Natural killer cell (primary cell): ENCODE measurements around the gene MTA2. TPM values are rescaled to one million over a fixed set of nuclear protein-coding genes. Genes with fewer than 3 reads are reported as not detected.
"Not testable (repeated sequence)": the region's sequence is repeated elsewhere in the genome, so short reads cannot be mapped to it uniquely, and the experiment has no call there.

ENCODE experiments used
- ATAC-seq, 3 donors: fragments of 150-1000 bp in 2 of 3; fragments of 200-7000 bp in 1 of 3; cut with Tn5 transposase; 1 replicate in 1 of 3; 2 replicates in 2 of 3; pipeline ENCODE4 v1.10.0; 2021; ENCODE audit warnings: mild to moderate bottlenecking in 2 of 3, moderate library complexity in 2 of 3
- DNase-seq, 2 donors: peaks; one replicate each; pipeline versions ENCODE4 v3.0.0 to v3.0.0-alpha.2; 2013 to 2021; ENCODE audit warnings: mixed read lengths in 1 of 2
- H3K27ac ChIP-seq: one replicate; pipeline ENCODE4 v1.5.1; 2013; ENCODE audit warnings: mild to moderate bottlenecking, low read length
- H3K27me3 ChIP-seq: one replicate; pipeline ENCODE4 v1.6.1; 2013; ENCODE audit warnings: low read length; ENCODE audit not compliant: control insufficient read depth, insufficient read depth
- H3K36me3 ChIP-seq: one replicate; pipeline ENCODE4 v1.6.1; 2013; ENCODE audit warnings: low read length; ENCODE audit not compliant: control insufficient read depth, insufficient read depth
- H3K4me1 ChIP-seq: one replicate; pipeline ENCODE4 v1.6.1; 2013; ENCODE audit warnings: low read length; ENCODE audit not compliant: control insufficient read depth, insufficient read depth
- H3K4me3 ChIP-seq: one replicate; pipeline ENCODE4 v1.5.1; 2013; ENCODE audit warnings: low read length
- H3K9me3 ChIP-seq: one replicate; pipeline ENCODE4 v1.6.1; 2013; ENCODE audit warnings: low read length; ENCODE audit not compliant: control insufficient read depth, insufficient read depth
- H3K27ac Mint-ChIP-seq, 2 donors: one replicate each; pipeline ENCODE4 v1.8.0; 2022; ENCODE audit warnings: mild to moderate bottlenecking in 2 of 2, mixed read lengths in 2 of 2, moderate library complexity in 1 of 2
- H3K27me3 Mint-ChIP-seq, 2 donors: one replicate each; pipeline ENCODE4 v1.8.0; 2022; ENCODE audit warnings: low read depth in 2 of 2, mixed read lengths in 2 of 2
- H3K36me3 Mint-ChIP-seq: one replicate; pipeline ENCODE4 v1.8.0; 2022; ENCODE audit warnings: mixed read lengths
- H3K4me1 Mint-ChIP-seq, 2 donors: one replicate each; pipeline ENCODE4 v1.8.0; 2022; ENCODE audit warnings: mixed read lengths in 2 of 2
- H3K4me3 Mint-ChIP-seq: one replicate; pipeline ENCODE4 v1.8.0; 2022; ENCODE audit warnings: mild to moderate bottlenecking, moderate library complexity, mixed read lengths
- H3K9me3 Mint-ChIP-seq, 2 donors: one replicate each; pipeline ENCODE4 v1.8.0; 2022; ENCODE audit warnings: mixed read lengths in 2 of 2
- whole genome bisulfite sequencing: methylation state at CpG from one replicate; pipeline ENCODE4 v1.1.7; 2013; ENCODE audit warnings: missing lambda C conversion rate; ENCODE audit not compliant: insufficient coverage; 5-methylcytosine and 5-hydroxymethylcytosine counted together
- intact Hi-C: fragments of 100-400 bp; cut with micrococcal nuclease; formaldehyde crosslinking; loops from one replicate; pipeline ENCODE4 v1.14.2; 2022
- total RNA-seq, 4 donors: library from RNA; stranded (reverse); fragments of 120-200 nt in 1 of 4; gene quantifications; one replicate each; pipeline versions ENCODE4 v1.2.3 to v1.2.4, GENCODE V29; 2013 to 2022
- TF ChIP-seq, protein P1 (sequence below): fragments of 200-600 bp; IDR thresholded peaks from one replicate; pipeline ENCODE4 v1.8.0; 2022; ENCODE audit warnings: antibody characterized with exemption

MTA2 gene
- total RNA-seq = 100 to 1,000 TPM; 254 to 305 (median 259) TPM
- 157 TPM for total RNA-seq (2013)

GRCh38 chr11:62601372-62602140, at the start of gene MTA2:
Gene MTA2 (minus strand): TSS chr11:62601865. CDS start chr11:62601450, 415 bp downstream.
- Mint-ChIP-seq H3K4me3 (peak within 1 kb of the TSS; percentile 97), H3K27ac (peak within 1 kb of the TSS; percentile 93 to 96), H3K4me1 (peaks cover 48 to 59% of the 10 kb centered on the region in 2 donors), H3K36me3 (no peaks in the 10 kb centered on the region), H3K27me3 (no peaks in the 10 kb centered on the region), H3K9me3 (no peaks in the 10 kb centered on the region)
- H3K36me3 ChIP-seq = peaks cover 36% of the 10 kb centered on the region
- TF ChIP-seq, protein P1, sequence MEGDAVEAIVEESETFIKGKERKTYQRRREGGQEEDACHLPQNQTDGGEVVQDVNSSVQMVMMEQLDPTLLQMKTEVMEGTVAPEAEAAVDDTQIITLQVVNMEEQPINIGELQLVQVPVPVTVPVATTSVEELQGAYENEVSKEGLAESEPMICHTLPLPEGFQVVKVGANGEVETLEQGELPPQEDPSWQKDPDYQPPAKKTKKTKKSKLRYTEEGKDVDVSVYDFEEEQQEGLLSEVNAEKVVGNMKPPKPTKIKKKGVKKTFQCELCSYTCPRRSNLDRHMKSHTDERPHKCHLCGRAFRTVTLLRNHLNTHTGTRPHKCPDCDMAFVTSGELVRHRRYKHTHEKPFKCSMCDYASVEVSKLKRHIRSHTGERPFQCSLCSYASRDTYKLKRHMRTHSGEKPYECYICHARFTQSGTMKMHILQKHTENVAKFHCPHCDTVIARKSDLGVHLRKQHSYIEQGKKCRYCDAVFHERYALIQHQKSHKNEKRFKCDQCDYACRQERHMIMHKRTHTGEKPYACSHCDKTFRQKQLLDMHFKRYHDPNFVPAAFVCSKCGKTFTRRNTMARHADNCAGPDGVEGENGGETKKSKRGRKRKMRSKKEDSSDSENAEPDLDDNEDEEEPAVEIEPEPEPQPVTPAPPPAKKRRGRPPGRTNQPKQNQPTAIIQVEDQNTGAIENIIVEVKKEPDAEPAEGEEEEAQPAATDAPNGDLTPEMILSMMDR = no peak
- no peaks in the 10 kb centered on the region for H3K9me3 ChIP-seq
- intact Hi-C loops = no loop called here
- H3K4me3 ChIP-seq = peak within 1 kb of the TSS; percentile 79
- ATAC-seq (peak; percentile 77 to 90 (median 78)), DNase-seq (peak; percentile 99 to 100)
- WGBS = under 1% methylated on average over 83 of the region's 83 CpGs
- peak within 1 kb of the TSS; percentile 83 for H3K27ac ChIP-seq
- H3K27me3 ChIP-seq = no peaks in the 10 kb centered on the region
- H3K4me1 ChIP-seq = peaks cover 43% of the 10 kb centered on the region

DNA sequence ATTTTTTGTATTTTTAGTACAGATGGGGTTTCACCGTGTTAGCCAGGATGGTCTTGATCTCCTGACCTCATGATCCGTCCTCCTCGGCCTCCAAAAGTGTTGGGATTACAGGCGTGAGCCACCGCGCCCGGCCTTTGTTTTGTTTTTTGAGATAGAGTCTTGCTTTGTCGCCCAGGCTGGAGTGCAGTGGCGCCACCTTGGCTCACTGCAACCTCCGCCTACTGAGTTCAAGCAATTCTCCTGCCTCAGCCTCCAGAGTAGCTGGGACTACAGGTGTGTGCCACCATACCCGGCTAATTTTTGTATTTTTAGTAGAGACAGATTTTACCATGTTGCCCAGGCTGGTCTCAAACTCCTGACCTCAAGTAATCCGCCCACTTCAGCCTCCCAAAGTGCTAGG, 48.6 kb upstream of the MTA2 start:
- ATAC-seq, H3K36me3 Mint-ChIP-seq, H3K9me3 ChIP-seq, DNase-seq, H3K9me3 Mint-ChIP-seq, intact Hi-C loops, H3K4me3 ChIP-seq, H3K27ac Mint-ChIP-seq, H3K27me3 Mint-ChIP-seq, H3K27me3 ChIP-seq, H3K27ac ChIP-seq, H3K4me3 Mint-ChIP-seq: not testable (repeated sequence)
- peaks cover 23 to 29% of the 10 kb centered on the region in 2 donors for H3K4me1 Mint-ChIP-seq
- 95% methylated on average over 12 of the region's 12 CpGs for WGBS
- Histone ChIP-seq H3K4me1 (peaks cover 40% of the 10 kb centered on the region), H3K36me3 (peaks cover 24% of the 10 kb centered on the region)

DNA sequence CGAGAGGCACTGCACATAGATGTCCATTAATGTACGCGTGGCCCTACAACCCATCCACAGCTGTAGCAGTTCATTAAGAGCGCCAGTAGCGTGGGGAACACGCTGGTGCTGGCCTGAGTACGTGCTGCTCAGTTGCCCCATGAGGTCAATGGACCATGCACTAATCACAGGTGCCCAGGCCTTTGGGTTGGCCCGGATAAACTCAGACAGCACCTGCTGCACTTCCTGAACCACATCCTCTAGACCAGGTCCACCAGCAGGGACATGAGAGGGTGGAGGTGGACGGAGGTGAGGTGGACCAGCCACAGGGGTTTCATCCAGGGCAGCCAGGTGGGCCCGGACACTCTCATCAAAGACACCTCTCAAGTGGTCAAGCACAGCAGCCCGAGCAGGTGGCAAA, 47.8 kb upstream of the MTA2 start:
- Mint-ChIP-seq H3K9me3 (no peaks in the 10 kb centered on the region), H3K27me3 (peaks cover 0 to 3% of the 10 kb centered on the region in 2 donors), H3K4me3 (peak overlapping the region; percentile 25), H3K4me1 (peaks cover 23 to 29% of the 10 kb centered on the region in 2 donors), H3K27ac (no peak overlapping the region), H3K36me3 (no peaks in the 10 kb centered on the region)
- intact Hi-C loops = no loop called here
- Histone ChIP-seq H3K9me3 (no peaks in the 10 kb centered on the region), H3K27ac (no peak overlapping the region), H3K36me3 (peaks cover 24% of the 10 kb centered on the region), H3K4me3 (no peak overlapping the region), H3K27me3 (no peaks in the 10 kb centered on the region), H3K4me1 (peaks cover 44% of the 10 kb centered on the region)
- ATAC-seq (no peak), DNase-seq (peak in 1 of 2 donors; percentile 4)
- TF ChIP-seq, protein P1 = no peak
- 97% methylated on average over 10 of the region's 11 CpGs for WGBS

DNA sequence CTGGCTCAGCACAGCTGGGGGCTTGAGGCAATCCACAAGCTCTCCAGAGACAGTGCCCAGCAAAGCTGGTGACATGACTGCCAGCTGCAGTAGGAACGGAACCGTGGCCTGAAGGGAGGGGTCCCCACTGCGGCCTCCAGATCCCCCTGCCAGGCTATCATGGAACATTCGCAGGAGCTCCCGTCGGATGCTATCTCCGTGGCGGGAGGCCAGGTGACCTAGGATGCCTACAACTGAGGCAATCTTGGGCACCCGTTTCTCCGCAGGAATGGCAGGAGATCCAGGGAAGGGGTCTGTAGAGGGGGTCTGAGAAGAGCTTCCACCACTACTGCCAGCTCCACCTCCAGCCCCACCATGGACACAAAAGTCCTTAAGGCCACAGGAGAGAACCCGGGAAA, 47.3 kb upstream of the MTA2 start:
- H3K4me3 Mint-ChIP-seq = no peak overlapping the region

More for the DNA sequence above, 47.3 kb upstream of the MTA2 start:
- 97% methylated on average over 11 of the region's 11 CpGs for WGBS
- H3K27me3 ChIP-seq = no peaks in the 10 kb centered on the region
- no peak for DNase-seq
- Mint-ChIP-seq H3K36me3 (no peaks in the 10 kb centered on the region), H3K27ac (no peak overlapping the region), H3K9me3 (no peaks in the 10 kb centered on the region), H3K27me3 (peaks cover 0 to 3% of the 10 kb centered on the region in 2 donors), H3K4me1 (peaks cover 23 to 29% of the 10 kb centered on the region in 2 donors)
- H3K36me3 ChIP-seq = peaks cover 27% of the 10 kb centered on the region
- ATAC-seq = no peak
- no peaks in the 10 kb centered on the region for H3K9me3 ChIP-seq
- peaks cover 44% of the 10 kb centered on the region for H3K4me1 ChIP-seq
- TF ChIP-seq, protein P1 = no peak
- H3K27ac ChIP-seq = no peak overlapping the region
- intact Hi-C loops = no loop called here
- no peak overlapping the region for H3K4me3 ChIP-seq
